Suprapubic skin (tissue), 3 donors: Measurements from ENCODE around the gene RTN4IP1.

Experiments
- EP300 ChIP-seq: sonication (generic); formaldehyde crosslinking; IDR thresholded peaks from one replicate; pipeline ENCODE4 v1.6.1; 2017; ENCODE audit warnings: antibody characterized with exemption
- POLR2A ChIP-seq, 2 donors: fragments of 450-650 bp; IDR thresholded peaks; one replicate each; pipeline ENCODE4 v1.6.1; 2017; ENCODE audit warnings: antibody characterized with exemption in 2 of 2, mild to moderate bottlenecking in 2 of 2, moderate library complexity in 2 of 2
- TF ChIP-seq, protein P1 (sequence below), 2 donors: fragments of 200-600 bp in 1 of 2; fragments of 450-650 bp in 1 of 2; sonication (generic) in 1 of 2; IDR thresholded peaks; one replicate each; pipeline ENCODE4 v1.5.1; 2016 to 2019; ENCODE audit warnings: antibody characterized with exemption in 2 of 2, mild to moderate bottlenecking in 1 of 2, moderate library complexity in 1 of 2

DNA sequence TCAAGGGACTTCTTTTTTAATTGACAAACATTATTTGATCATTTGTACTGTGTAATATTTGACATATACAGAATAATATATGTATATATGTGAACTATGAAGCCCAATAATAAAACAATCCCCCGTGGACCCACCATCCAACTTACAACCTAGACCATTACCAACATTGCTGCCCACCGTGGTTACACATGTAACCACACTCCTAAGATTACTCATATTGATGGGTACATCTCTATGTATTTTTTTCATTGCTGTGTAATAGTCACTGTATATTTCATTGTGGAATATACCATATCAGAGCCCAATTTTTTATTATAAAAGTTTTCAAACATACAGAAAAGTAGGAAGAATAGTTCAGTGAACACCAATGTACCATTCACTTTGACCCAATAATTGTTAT, 94.3 kb downstream of the RTN4IP1 start:
- TF ChIP-seq, protein P1, sequence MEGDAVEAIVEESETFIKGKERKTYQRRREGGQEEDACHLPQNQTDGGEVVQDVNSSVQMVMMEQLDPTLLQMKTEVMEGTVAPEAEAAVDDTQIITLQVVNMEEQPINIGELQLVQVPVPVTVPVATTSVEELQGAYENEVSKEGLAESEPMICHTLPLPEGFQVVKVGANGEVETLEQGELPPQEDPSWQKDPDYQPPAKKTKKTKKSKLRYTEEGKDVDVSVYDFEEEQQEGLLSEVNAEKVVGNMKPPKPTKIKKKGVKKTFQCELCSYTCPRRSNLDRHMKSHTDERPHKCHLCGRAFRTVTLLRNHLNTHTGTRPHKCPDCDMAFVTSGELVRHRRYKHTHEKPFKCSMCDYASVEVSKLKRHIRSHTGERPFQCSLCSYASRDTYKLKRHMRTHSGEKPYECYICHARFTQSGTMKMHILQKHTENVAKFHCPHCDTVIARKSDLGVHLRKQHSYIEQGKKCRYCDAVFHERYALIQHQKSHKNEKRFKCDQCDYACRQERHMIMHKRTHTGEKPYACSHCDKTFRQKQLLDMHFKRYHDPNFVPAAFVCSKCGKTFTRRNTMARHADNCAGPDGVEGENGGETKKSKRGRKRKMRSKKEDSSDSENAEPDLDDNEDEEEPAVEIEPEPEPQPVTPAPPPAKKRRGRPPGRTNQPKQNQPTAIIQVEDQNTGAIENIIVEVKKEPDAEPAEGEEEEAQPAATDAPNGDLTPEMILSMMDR (IDR thresholded peaks at IDR 0.05) = no peak
- TF ChIP-seq POLR2A (IDR thresholded peaks at IDR 0.05) (no peak), EP300 (no peak)
